HL-60 (cell line): ENCODE results near the gene PPP1R37.

Experiments
- DNase-seq, 2 experiments: peaks; one replicate each; pipeline ENCODE4 v3.0.0-alpha.2; 2010 to 2020; ENCODE audit warnings: low read depth in 1 of 2, low spot score in 1 of 2
- H3K27ac ChIP-seq: fragments of 250-450 bp; sonication (Bioruptor Pico); replicated peaks from 2 replicates; pipeline ENCODE4 v1.5.1; 2020; ENCODE audit warnings: mild to moderate bottlenecking, moderate library complexity
- H3K27me3 ChIP-seq: fragments of 250-450 bp; sonication (Bioruptor Pico); 2 replicates; pipeline ENCODE4 v1.5.1; 2021; ENCODE audit warnings: mild to moderate bottlenecking, moderate library complexity; ENCODE audit not compliant: insufficient read depth, poor library complexity, severe bottlenecking
- H3K4me3 ChIP-seq: replicated peaks from 2 replicates; pipeline ENCODE4 v1.5.1; 2011; ENCODE audit warnings: mild to moderate bottlenecking, control low read depth, low read length; ENCODE audit not compliant: insufficient read depth
- GABPA ChIP-seq: IDR thresholded peaks from 2 replicates; pipeline ENCODE4 v1.6.1; 2012; ENCODE audit warnings: low read depth
- POLR2AphosphoS5 ChIP-seq: IDR thresholded peaks from 2 replicates; pipeline ENCODE4 v1.6.1; 2012; ENCODE audit warnings: low read depth
- SPI1 ChIP-seq: IDR thresholded peaks from 2 replicates; pipeline ENCODE4 v1.6.1; 2012; ENCODE audit warnings: low read depth, mild to moderate bottlenecking, borderline replicate concordance
- TF ChIP-seq, protein P1 (sequence below): IDR thresholded peaks from 2 replicates; pipeline ENCODE4 v1.6.1; 2012; ENCODE audit warnings: low read depth; ENCODE audit not compliant: insufficient replicate concordance
- TF ChIP-seq, protein P2 (sequence below): IDR thresholded peaks from one replicate; pipeline ENCODE4 v1.5.1; 2011; ENCODE audit warnings: low read length, control low read depth, inconsistent platforms; ENCODE audit not compliant: insufficient read depth

The PPP1R37 gene

DNA sequence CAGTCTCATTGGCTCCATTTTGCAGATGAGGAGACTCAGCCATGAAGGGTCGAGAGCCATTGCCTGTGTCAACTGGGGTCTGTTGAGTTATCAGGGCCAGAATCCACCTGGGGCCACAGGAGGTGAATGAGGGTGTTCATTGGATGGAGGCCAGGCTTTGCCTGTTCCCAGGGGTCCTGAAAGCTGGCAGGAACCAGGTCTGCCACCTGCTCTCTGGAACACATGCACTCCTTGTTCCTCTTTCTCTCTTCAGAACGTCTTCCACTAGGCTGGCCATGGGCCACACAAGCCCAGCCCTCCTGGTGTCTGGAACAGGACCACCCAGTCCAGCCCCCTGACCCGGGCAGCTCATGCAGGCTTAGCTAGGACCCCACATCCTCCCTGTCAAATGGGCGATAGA is 21.1 kb downstream of the PPP1R37 start:
- Histone ChIP-seq H3K27me3 (no peaks in the 10 kb centered on the region), H3K4me3 (no peak overlapping the region), H3K27ac (peak overlapping the region; percentile 78)
- TF ChIP-seq SPI1 = peak; percentile 52; the same call in 1 of the 2 replicates
- TF ChIP-seq, protein P1, sequence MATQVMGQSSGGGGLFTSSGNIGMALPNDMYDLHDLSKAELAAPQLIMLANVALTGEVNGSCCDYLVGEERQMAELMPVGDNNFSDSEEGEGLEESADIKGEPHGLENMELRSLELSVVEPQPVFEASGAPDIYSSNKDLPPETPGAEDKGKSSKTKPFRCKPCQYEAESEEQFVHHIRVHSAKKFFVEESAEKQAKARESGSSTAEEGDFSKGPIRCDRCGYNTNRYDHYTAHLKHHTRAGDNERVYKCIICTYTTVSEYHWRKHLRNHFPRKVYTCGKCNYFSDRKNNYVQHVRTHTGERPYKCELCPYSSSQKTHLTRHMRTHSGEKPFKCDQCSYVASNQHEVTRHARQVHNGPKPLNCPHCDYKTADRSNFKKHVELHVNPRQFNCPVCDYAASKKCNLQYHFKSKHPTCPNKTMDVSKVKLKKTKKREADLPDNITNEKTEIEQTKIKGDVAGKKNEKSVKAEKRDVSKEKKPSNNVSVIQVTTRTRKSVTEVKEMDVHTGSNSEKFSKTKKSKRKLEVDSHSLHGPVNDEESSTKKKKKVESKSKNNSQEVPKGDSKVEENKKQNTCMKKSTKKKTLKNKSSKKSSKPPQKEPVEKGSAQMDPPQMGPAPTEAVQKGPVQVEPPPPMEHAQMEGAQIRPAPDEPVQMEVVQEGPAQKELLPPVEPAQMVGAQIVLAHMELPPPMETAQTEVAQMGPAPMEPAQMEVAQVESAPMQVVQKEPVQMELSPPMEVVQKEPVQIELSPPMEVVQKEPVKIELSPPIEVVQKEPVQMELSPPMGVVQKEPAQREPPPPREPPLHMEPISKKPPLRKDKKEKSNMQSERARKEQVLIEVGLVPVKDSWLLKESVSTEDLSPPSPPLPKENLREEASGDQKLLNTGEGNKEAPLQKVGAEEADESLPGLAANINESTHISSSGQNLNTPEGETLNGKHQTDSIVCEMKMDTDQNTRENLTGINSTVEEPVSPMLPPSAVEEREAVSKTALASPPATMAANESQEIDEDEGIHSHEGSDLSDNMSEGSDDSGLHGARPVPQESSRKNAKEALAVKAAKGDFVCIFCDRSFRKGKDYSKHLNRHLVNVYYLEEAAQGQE = no peak
- DNase-seq = peak in 1 of 2 experiments; percentile 47

DNA sequence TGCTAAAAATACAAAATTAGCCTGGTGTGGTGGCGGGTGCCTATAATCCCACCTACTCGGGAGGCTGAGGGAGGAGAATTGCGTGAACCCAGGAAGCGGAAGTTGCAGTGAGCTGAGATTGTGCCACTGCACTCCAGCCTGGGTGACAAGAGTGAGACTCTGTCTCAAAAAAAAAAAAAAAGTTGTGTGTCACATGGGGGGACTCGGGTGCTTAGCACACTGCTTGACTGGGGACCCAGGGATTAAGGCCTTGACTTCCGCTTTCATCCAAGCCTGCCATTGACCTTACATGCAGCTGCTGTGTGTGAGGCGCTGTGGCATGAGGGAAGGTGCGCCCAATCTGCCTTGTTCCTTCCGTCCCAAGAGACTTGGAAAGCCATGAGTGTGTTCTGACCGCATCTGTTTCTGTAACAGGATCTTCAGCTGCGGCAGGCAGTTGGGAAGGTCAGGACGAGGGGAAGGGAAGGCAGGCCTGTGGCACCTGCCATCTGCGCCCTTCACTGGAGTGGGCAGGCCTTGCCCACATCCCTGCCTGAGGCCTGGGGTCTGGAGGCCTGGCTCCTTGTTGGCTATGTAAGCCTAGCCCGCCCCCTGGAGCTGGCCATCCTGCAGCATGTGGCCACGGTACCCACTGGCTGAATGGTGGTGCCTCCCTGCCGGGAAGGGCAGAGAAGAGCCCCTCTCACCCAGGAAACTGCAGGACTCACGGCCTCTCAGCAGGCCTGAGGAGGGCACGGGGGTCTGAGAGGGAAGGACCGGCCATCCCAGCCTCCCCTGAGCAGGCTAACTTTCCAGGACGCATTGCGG is 23.0 kb downstream of the PPP1R37 start:
- Histone ChIP-seq H3K27ac (peak overlapping the region; percentile 78), H3K27me3 (no peaks in the 10 kb centered on the region), H3K4me3 (no peak overlapping the region)
- TF ChIP-seq, protein P1 = no peak
- TF ChIP-seq SPI1 (peak; percentile 89; the same call in 1 of the 2 replicates), GABPA (peak; percentile 89), POLR2AphosphoS5 (peak; percentile 95)
- TF ChIP-seq, protein P2, sequence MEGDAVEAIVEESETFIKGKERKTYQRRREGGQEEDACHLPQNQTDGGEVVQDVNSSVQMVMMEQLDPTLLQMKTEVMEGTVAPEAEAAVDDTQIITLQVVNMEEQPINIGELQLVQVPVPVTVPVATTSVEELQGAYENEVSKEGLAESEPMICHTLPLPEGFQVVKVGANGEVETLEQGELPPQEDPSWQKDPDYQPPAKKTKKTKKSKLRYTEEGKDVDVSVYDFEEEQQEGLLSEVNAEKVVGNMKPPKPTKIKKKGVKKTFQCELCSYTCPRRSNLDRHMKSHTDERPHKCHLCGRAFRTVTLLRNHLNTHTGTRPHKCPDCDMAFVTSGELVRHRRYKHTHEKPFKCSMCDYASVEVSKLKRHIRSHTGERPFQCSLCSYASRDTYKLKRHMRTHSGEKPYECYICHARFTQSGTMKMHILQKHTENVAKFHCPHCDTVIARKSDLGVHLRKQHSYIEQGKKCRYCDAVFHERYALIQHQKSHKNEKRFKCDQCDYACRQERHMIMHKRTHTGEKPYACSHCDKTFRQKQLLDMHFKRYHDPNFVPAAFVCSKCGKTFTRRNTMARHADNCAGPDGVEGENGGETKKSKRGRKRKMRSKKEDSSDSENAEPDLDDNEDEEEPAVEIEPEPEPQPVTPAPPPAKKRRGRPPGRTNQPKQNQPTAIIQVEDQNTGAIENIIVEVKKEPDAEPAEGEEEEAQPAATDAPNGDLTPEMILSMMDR = no peak
- peak; percentile 93 to 97 for DNase-seq

DNA sequence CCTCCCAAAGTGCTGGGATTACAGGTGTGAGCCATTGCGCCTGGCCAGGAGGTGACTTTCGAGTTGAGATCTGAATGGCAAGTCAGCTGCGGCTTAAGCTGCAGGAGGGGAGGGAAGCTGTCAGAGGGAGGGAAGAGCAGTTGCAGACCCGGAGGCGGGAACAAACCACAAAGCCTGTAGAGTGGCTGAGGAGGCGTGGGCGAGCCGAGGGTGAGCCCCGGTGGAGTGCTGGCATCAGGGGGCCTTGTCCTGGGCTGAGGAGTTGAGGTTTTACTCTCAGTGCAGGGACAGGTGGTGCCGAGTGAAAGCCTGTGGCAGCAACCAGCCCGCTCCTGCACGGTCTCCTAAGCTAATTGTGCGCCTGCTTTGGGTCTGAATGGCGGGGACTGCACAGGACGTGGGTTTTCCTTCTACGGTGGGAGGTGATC is 24.2 kb downstream of the PPP1R37 start:
- peak in 1 of 2 experiments; percentile 90 for DNase-seq
- no peaks in the 10 kb centered on the region for H3K27me3 ChIP-seq
- H3K4me3 ChIP-seq = no peak overlapping the region
- H3K27ac ChIP-seq = peak overlapping the region; percentile 78
- TF ChIP-seq SPI1 = no peak; the same call in 1 of the 2 replicates
- TF ChIP-seq POLR2AphosphoS5 = peak; percentile 77

DNA sequence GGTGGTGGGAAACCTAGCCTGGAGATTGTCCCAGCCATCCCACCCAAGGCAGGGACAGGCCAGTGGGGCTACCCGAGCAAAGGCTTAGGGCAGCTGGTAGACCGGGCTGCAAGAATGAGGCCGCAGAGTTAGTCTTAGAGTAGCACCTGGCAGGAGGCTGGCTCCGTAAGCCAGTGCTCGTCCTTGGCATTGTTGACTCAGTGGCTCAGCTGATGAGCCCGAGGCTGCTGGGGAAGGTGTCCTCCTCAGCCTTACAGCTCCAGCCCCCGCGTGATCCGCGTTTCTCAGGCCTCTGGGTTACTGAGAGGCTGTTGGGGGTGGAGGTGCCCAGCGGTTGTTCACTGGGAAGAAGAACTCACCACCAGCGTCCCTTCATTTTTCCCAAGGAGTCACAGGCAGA is 24.7 kb downstream of the PPP1R37 start:
- no peak for TF ChIP-seq GABPA
- TF ChIP-seq, protein P2 = no peak
- no peak for TF ChIP-seq SPI1
- TF ChIP-seq, protein P1 = no peak
- TF ChIP-seq POLR2AphosphoS5 = no peak
- peak overlapping the region; percentile 78 for H3K27ac ChIP-seq
- H3K27me3 ChIP-seq = no peaks in the 10 kb centered on the region
- DNase-seq = no peak
- no peak overlapping the region for H3K4me3 ChIP-seq
